ENCODE data around the gene HAUS7. TPM values are rescaled to one million over a fixed set of nuclear protein-coding genes. Genes with fewer than 3 reads are reported as not detected.
A peak's percentile ranks its signal among the peaks of the same experiment; 100 is the strongest.

The HAUS7 gene
- total and polyA plus RNA-seq, 7 donors = 15.0 to 37.8 (median 23.9) TPM

DNA sequence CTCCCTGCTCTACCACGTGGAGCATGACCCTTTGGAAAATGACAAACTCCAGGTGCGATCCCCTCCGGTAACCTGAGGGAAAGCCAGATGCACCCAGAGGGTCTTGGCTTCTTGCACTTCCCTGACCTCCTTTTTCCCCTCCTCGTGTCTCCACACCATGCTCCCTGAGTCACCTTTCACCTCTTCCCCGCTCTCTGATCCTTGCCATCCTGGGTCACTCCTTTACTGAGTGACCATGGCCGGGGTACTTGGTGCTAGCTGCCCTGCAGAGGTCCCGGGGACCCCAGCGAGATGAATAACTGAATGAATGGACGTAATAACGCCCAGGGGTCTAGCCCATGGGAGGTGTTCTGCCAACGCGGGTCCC is 59.5 kb downstream of the HAUS7 start:
- Histone ChIP-seq H3K27ac (peak overlapping the region in 1 of 4 donors; percentile 50), H3K4me3 (peak overlapping the region; percentile 43 to 60 (median 52)), H3K27me3 (no peaks in the 10 kb centered on the region), H3K36me3 (no peaks in the 10 kb centered on the region), H3K9me3 (no peaks in the 10 kb centered on the region), H3K4me1 (peaks cover 0 to 14% (median 5%) of the 10 kb centered on the region in 4 donors)
- WGBS, 2 donors = 28 to 57% methylated on average over 12 of the region's 12 CpGs
- no peak for DNase-seq
- intact Hi-C loops (cut with DNase I) = no loop called here
- TF ChIP-seq POLR2A (IDR thresholded peaks at IDR 0.05) (no peak), EP300 (IDR thresholded peaks at IDR 0.05) (no peak), CTCF (IDR thresholded peaks at IDR 0.05) (no peak), POLR2AphosphoS5 (IDR thresholded peaks at IDR 0.05) (no peak)

DNA sequence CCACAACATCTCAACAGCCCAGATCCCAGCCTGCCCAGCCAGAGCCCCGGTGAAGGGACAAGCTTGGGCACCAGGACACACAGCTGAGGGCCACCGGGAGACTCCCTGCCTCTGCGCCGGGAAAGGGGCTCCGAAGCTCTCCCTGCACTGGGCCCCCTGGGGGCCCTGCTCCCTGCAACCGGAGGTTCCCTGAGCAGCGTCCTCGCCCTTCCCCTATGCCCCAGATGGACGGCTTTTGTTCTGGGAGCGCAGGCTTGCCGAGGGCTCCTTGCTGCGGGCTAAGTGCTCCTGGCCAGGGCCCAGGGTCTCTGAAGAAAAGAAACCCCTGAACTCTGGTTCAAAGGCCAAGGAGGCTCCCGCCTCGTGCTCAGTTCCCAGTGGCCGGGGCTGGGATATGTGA is 60.0 kb downstream of the HAUS7 start:
- peaks cover 0 to 14% (median 5%) of the 10 kb centered on the region in 4 donors for H3K4me1 ChIP-seq
- no peaks in the 10 kb centered on the region for H3K9me3 ChIP-seq
- TF ChIP-seq CTCF (IDR thresholded peaks at IDR 0.05) = no peak
- TF ChIP-seq EP300 (IDR thresholded peaks at IDR 0.05) = no peak
- TF ChIP-seq POLR2A (IDR thresholded peaks at IDR 0.05) = no peak
- no peak for TF ChIP-seq POLR2AphosphoS5 (IDR thresholded peaks at IDR 0.05)
- DNase-seq = no peak
- no peaks in the 10 kb centered on the region for H3K27me3 ChIP-seq
- WGBS, 2 donors = 32 to 66% methylated on average over 15 of the region's 15 CpGs
- no peaks in the 10 kb centered on the region for H3K36me3 ChIP-seq
- H3K27ac ChIP-seq = no peak overlapping the region
- intact Hi-C loops (cut with DNase I) = no loop called here
- H3K4me3 ChIP-seq = no peak overlapping the region

- 77 to 85% methylated on average over 30 of the region's 30 CpGs for WGBS, 2 donors
- TF ChIP-seq EP300 (IDR thresholded peaks at IDR 0.05) (no peak), POLR2AphosphoS5 (IDR thresholded peaks at IDR 0.05) (no peak), POLR2A (IDR thresholded peaks at IDR 0.05) (no peak), CTCF (IDR thresholded peaks at IDR 0.05) (no peak)
- peaks cover 0 to 14% (median 5%) of the 10 kb centered on the region in 4 donors for H3K4me1 ChIP-seq
- DNase-seq = no peak
- intact Hi-C loops (cut with DNase I) = no loop called here
- no peaks in the 10 kb centered on the region for H3K36me3 ChIP-seq
- no peak overlapping the region for H3K27ac ChIP-seq
- H3K4me3 ChIP-seq = no peak overlapping the region
- no peaks in the 10 kb centered on the region for H3K27me3 ChIP-seq
- H3K9me3 ChIP-seq = no peaks in the 10 kb centered on the region
Observed at GRCh38 chrX:153409414-153410101, 60.8 kb downstream of the HAUS7 start.

- Histone ChIP-seq H3K4me3 (no peak overlapping the region), H3K4me1 (peaks cover 0 to 14% (median 5%) of the 10 kb centered on the region in 4 donors), H3K27ac (no peak overlapping the region), H3K27me3 (no peaks in the 10 kb centered on the region), H3K36me3 (no peaks in the 10 kb centered on the region), H3K9me3 (no peaks in the 10 kb centered on the region)
- WGBS, 2 donors = 86 to 92% methylated on average over 12 of the region's 12 CpGs
- intact Hi-C loops (cut with DNase I) = no loop called here
- no peak for TF ChIP-seq EP300 (IDR thresholded peaks at IDR 0.05)
- DNase-seq = peak; percentile 51
Observed at GRCh38 chrX:153408871-153409351, 61.5 kb downstream of the HAUS7 start.

- H3K4me1 ChIP-seq = peaks cover 0 to 14% (median 5%) of the 10 kb centered on the region in 4 donors
- intact Hi-C loops (cut with DNase I) = no loop called here
- H3K36me3 ChIP-seq = no peaks in the 10 kb centered on the region
- 86 to 89% methylated on average over 10 of the region's 10 CpGs for WGBS, 2 donors
- no peaks in the 10 kb centered on the region for H3K9me3 ChIP-seq
- H3K27me3 ChIP-seq = no peaks in the 10 kb centered on the region
- no peak for DNase-seq
- no peak overlapping the region for H3K27ac ChIP-seq
- TF ChIP-seq EP300 (IDR thresholded peaks at IDR 0.05) (no peak), POLR2AphosphoS5 (IDR thresholded peaks at IDR 0.05) (no peak), CTCF (IDR thresholded peaks at IDR 0.05) (no peak), POLR2A (IDR thresholded peaks at IDR 0.05) (no peak)
- no peak overlapping the region for H3K4me3 ChIP-seq
Observed at GRCh38 chrX:153408221-153408721, 62.1 kb downstream of the HAUS7 start.
